Measurements from ENCODE around the gene MT1G. TPM values are rescaled to one million over a fixed set of nuclear protein-coding genes. Genes with fewer than 3 reads are reported as not detected.

MT1G gene
- total and polyA plus RNA-seq, 9 of the 15 experiments (the other 6 are each of a cell fraction or from before 2014, with no cell fraction given), result 0.28 to 1.7 (median 0.69) TPM; not detected in 4

- no peak overlapping the region for H3K27ac ChIP-seq (ENCODE audit: extremely low read depth, low read depth, low read length)
- in situ Hi-C loops (cut with MboI), result no loop called here
- DNase-seq (ENCODE audit: extremely low read depth in 1 of 4, low spot score in 3 of 4), result no peak
- H3K36me3 ChIP-seq (ENCODE audit: control insufficient read depth, insufficient read depth, low read length), result no peaks in the 10 kb centered on the region
- no TSS peak for BruUV-seq (replicated peaks)
- no peak for FAIRE-seq
- POLR2A ChIA-PET, result interaction anchor here (0.6 kb wide), 1 partner anchor 165 kb away, joined by 3 read pairs; no protein-coding TSS in a partner anchor
- no peaks in the 10 kb centered on the region for H4K20me1 ChIP-seq (replicated peaks; ENCODE audit: control insufficient read depth, insufficient read depth, low read length)
- no peaks in the 10 kb centered on the region for H3K79me2 ChIP-seq (ENCODE audit: control insufficient read depth, insufficient read depth, low read length)
- H3K9me3 ChIP-seq (replicated peaks; ENCODE audit: control insufficient read depth, insufficient read depth, low read depth, low read length), result no peaks in the 10 kb centered on the region
- ATAC-seq, result no peak
- no peaks in the 10 kb centered on the region; a peak in 1 of 5 replicates for H3K4me1 ChIP-seq (replicated peaks in 1 of 2; ENCODE audit: control insufficient read depth in 2 of 2, insufficient read depth in 2 of 2, low read length in 2 of 2)
- H3K4me2 ChIP-seq (ENCODE audit: insufficient read depth, low read length), result no peak overlapping the region
- intact Hi-C loops (cut with micrococcal nuclease), result no loop called here
- H3K27me3 ChIP-seq (ENCODE audit: control insufficient read depth in 2 of 2, insufficient read depth in 2 of 2, low read length in 2 of 2), result peaks cover 6 to 14% of the 10 kb centered on the region in 2 experiments; a peak in 4 of 5 replicates
- H3K9me1 ChIP-seq (ENCODE audit: control insufficient read depth, insufficient read depth, low read length), result no peaks in the 10 kb centered on the region
- H2AFZ ChIP-seq (ENCODE audit: low read depth, low read length), result no peak overlapping the region
- H3K4me3 ChIP-seq, result no peak overlapping the region
- TF ChIP-seq THAP7 (CRISPR knock-in tag; IDR thresholded peaks at IDR 0.05) (no peak), ZNF12 (CRISPR knock-in tag; IDR thresholded peaks at IDR 0.05) (no peak), CREM (IDR thresholded peaks at IDR 0.05; ENCODE audit: low read depth) (no peak), NR4A1 (CRISPR knock-in tag; IDR thresholded peaks at IDR 0.05) (no peak), NR4A1 (tag; IDR thresholded peaks at IDR 0.05) (no peak), CHCHD3 (CRISPR knock-in tag; IDR thresholded peaks at IDR 0.05) (no peak), THRB (CRISPR knock-in tag; conservative IDR thresholded peaks at IDR 0.05) (no peak), PCBP2 (IDR thresholded peaks at IDR 0.05; ENCODE audit: low read depth, low read length, poor library complexity, severe bottlenecking) (no peak), TRIM24 (IDR thresholded peaks at IDR 0.05) (no peak), ZNF445 (CRISPR knock-in tag; IDR thresholded peaks at IDR 0.05; ENCODE audit: low read depth) (no peak), NCOA1 (IDR thresholded peaks at IDR 0.05; ENCODE audit: low read depth) (no peak), HNRNPK (IDR thresholded peaks at IDR 0.05; ENCODE audit: low read depth, low read length, poor library complexity, severe bottlenecking) (no peak), ZNF518B (CRISPR knock-in tag; IDR thresholded peaks at IDR 0.05) (no peak), ZNF121 (CRISPR knock-in tag; conservative IDR thresholded peaks at IDR 0.05) (no peak)
- WGBS (ENCODE audit: insufficient coverage, low coverage, missing lambda C conversion rate), result 40% methylated on average over 2 of the region's 2 CpGs
- no peak overlapping the region for H3K9ac ChIP-seq (ENCODE audit: insufficient read depth in 1 of 2, low read depth in 2 of 2, low read length in 2 of 2)
- CTCF ChIA-PET (ENCODE audit: low intra/inter-chr PET ratio), result no interaction called here
Observed at GRCh38 chr16:56713794-56714193, 45.9 kb upstream of the MT1G start.

Measured in K562 (cell line).